Measurements from ENCODE around the gene GOLPH3L. TPM values are rescaled to one million over a fixed set of nuclear protein-coding genes. Genes with fewer than 3 reads are reported as not detected.

GOLPH3L gene
- total and polyA plus RNA-seq, 10 of the 15 experiments (the other 5 are each of a cell fraction or from before 2014, with no cell fraction given): 7.7 to 29.9 (median 19.2) TPM

- TF ChIP-seq WRNIP1 (IDR thresholded peaks at IDR 0.05; ENCODE audit: borderline replicate concordance, low read depth, low read length) (no peak), ZBTB40 (IDR thresholded peaks at IDR 0.05; ENCODE audit: borderline replicate concordance) (no peak), MLLT1 (IDR thresholded peaks at IDR 0.05) (no peak), RFX5 (IDR thresholded peaks at IDR 0.05; ENCODE audit: low read depth, low read length) (no peak), MAX (IDR thresholded peaks at IDR 0.05; ENCODE audit: low read depth, low read length) (no peak)
Observed at GRCh38 chr1:150627826-150628410, 69.0 kb downstream of the GOLPH3L start (continued).
